Skeletal muscle satellite cell (primary cell): ENCODE results near the gene HEXA.

ENCODE experiments used
- H3K27me3 ChIP-seq: 2 replicates; pipeline ENCODE4 v1.7.0; 2013; ENCODE audit warnings: low read length; ENCODE audit not compliant: control insufficient read depth, insufficient read depth
- H3K36me3 ChIP-seq: 2 replicates; pipeline ENCODE4 v1.7.0; 2013; ENCODE audit warnings: mild to moderate bottlenecking, control low read depth, low read length; ENCODE audit not compliant: insufficient read depth
- H3K4me1 ChIP-seq: 2 replicates; pipeline ENCODE4 v1.7.0; 2013; ENCODE audit warnings: low read length; ENCODE audit not compliant: control insufficient read depth, insufficient read depth
- H3K4me2 ChIP-seq: 2 replicates; pipeline ENCODE4 v1.7.0; 2013; ENCODE audit warnings: mild to moderate bottlenecking, low read length
- H3K4me3 ChIP-seq: 2 replicates; pipeline ENCODE4 v1.7.0; 2013; ENCODE audit warnings: low read length
- H3K9ac ChIP-seq: 2 replicates; pipeline ENCODE4 v1.7.0; 2013; ENCODE audit warnings: mild to moderate bottlenecking, low read depth, low read length, moderate library complexity
- H3K9me3 ChIP-seq: replicated peaks from 2 replicates; pipeline ENCODE4 v1.7.0; 2013; ENCODE audit warnings: mild to moderate bottlenecking, control low read depth, low read length

The HEXA gene

DNA sequence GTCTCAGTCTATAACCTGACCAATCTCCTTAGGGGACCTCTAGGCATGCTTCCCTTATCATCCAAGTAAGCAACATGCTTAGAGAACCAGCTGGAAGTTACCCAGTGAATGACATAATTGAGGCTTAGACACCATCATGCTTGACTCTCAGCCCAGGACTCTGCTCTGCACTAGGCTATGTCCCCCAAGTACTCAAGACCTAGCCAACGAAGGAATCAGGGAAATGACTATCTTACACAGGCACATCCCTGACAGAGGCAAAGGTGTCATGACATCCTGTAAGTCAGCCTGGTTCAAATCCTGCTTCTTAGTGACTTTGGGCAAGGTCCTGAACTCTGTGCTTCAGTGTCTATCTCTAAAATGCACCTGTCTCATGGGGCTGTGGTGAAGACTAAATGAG is 31.2 kb downstream of the HEXA start:
- peaks cover 51% of the 10 kb centered on the region for H3K36me3 ChIP-seq
- no peaks in the 10 kb centered on the region for H3K27me3 ChIP-seq
- H3K4me2 ChIP-seq = no peak overlapping the region
- no peak overlapping the region for H3K4me3 ChIP-seq
- no peaks in the 10 kb centered on the region for H3K9me3 ChIP-seq
- no peak overlapping the region for H3K9ac ChIP-seq
- H3K4me1 ChIP-seq = peaks cover 9% of the 10 kb centered on the region

DNA sequence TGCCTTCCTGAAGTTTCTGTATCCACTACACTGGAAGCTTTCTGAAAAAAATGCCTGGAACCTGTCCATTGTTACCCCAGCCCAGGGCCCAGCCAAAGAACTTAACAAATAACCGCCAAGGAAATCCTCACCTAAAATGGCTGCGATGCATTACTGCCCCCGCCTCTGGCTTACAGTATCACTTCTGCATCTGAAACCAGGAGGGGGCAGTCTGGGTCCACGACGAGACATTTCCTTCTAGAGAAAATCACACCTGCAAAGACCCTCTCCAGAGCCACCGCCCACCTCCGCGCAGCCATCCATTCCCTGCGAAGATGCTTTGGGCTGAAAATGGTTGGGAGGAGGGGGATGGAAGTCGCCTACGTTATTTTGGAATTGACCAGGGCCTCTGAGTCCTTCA is 33.4 kb downstream of the HEXA start:
- Histone ChIP-seq H3K27me3 (no peaks in the 10 kb centered on the region), H3K4me2 (no peak overlapping the region), H3K9me3 (no peaks in the 10 kb centered on the region), H3K9ac (no peak overlapping the region), H3K4me1 (peaks cover 19% of the 10 kb centered on the region), H3K4me3 (no peak overlapping the region), H3K36me3 (peaks cover 34% of the 10 kb centered on the region)

DNA sequence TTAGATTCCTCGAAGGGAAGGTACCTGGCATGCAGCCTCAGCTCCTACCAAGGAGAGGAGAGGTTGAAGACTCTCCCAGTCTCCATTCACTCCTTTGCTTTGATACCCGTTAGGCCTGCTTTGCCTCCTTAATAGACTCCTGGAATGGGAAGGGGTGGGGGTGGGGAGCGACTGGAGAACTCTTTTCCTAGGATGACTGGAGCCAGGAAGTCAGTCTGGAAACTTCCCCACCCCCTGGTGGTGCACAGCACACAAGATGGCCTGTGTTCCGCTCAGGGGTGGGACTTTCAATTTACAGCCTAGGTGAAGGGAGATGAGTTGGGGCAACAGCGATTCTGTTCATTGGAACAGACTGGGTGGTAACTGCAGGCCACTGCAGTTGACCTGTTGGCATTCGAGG is 34.5 kb downstream of the HEXA start:
- peaks cover 19% of the 10 kb centered on the region for H3K4me1 ChIP-seq
- H3K4me3 ChIP-seq = no peak overlapping the region
- H3K36me3 ChIP-seq = peaks cover 24% of the 10 kb centered on the region
- no peaks in the 10 kb centered on the region for H3K27me3 ChIP-seq
- H3K4me2 ChIP-seq = no peak overlapping the region
- no peaks in the 10 kb centered on the region for H3K9me3 ChIP-seq
- H3K9ac ChIP-seq = no peak overlapping the region

DNA sequence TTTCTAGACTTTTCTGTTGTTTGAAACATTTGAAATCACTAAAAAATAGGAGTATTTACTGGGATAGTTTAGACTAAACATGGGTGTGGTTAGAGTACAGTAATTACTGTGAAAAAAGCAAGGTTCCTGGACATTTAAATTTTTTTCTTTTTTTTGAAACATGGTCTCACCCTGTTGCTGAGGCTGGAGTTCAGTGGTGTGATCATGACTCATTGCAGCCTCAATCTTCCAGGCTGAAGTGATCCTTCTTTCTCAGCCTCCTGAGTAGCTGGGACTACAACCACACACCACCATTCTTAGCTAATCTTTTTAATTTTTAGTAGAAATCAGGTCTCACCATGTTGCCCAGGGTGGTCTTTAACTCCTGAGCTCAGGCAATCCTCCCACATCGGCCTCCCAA is 35.4 kb downstream of the HEXA start:
- Histone ChIP-seq H3K9ac (no peak overlapping the region), H3K9me3 (no peaks in the 10 kb centered on the region), H3K27me3 (no peaks in the 10 kb centered on the region), H3K4me2 (peak overlapping the region; percentile 38), H3K4me1 (peaks cover 19% of the 10 kb centered on the region), H3K4me3 (no peak overlapping the region), H3K36me3 (peaks cover 14% of the 10 kb centered on the region)

DNA sequence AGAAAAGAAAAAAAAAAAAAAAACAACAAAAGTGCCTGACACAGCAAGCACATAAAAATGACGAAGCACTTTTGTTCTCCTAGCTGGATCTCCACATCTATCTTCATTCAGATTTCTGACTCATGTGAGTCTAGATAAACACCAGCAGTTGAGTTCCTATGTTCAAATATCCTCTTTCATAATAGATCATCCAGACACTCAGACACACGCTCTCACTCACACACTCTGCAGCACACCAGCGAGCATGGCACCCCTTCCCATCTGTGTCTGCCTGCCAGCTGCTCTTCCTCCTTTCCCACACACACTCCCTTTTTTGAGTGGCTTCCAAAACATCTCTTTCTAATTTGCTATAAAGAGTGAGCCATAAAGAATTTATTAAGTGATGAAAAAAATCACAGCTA is 36.0 kb downstream of the HEXA start:
- Histone ChIP-seq H3K4me1 (peaks cover 19% of the 10 kb centered on the region), H3K9me3 (no peaks in the 10 kb centered on the region), H3K4me2 (peak overlapping the region; percentile 38), H3K4me3 (no peak overlapping the region), H3K27me3 (no peaks in the 10 kb centered on the region), H3K9ac (no peak overlapping the region), H3K36me3 (peaks cover 8% of the 10 kb centered on the region)

DNA sequence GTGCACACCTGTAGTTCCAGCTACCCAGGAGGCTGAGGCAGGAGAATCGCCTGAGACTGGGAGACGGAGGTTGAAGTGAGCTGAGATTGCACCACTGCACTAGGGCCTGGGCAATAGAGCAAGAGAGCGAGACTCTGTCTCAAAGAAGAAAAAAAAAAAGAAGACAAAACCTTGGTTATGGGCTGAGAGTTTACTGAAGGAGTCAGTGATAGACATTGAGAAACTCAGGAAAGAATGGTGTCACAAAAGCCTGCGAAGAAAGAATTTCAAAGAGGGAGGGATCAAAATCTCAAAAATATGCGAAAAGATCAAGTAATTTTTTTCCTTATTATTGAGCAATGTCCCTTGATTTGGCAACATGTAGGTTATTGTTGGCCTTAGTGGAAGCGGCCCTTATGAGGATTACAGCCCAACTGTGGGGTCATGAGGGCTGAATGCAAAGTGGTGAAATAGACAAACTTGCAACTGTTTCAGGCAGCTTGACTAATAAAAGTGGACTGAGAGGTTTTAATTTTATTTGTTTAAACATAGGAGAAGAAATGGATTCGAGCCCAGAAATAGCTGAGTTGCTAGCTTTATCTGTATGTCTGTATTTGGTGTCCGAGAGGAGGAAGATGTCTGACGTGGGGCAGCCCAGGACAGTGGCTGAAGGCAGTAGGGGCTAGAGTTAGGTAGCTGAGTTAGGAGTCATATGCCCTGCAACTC is 37.0 kb downstream of the HEXA start:
- no peak overlapping the region for H3K4me3 ChIP-seq
- peak overlapping the region; percentile 36 for H3K9ac ChIP-seq
- H3K9me3 ChIP-seq = no peaks in the 10 kb centered on the region
- peaks cover 19% of the 10 kb centered on the region for H3K4me1 ChIP-seq
- no peaks in the 10 kb centered on the region for H3K36me3 ChIP-seq
- H3K4me2 ChIP-seq = peak overlapping the region; percentile 28
- no peaks in the 10 kb centered on the region for H3K27me3 ChIP-seq

DNA sequence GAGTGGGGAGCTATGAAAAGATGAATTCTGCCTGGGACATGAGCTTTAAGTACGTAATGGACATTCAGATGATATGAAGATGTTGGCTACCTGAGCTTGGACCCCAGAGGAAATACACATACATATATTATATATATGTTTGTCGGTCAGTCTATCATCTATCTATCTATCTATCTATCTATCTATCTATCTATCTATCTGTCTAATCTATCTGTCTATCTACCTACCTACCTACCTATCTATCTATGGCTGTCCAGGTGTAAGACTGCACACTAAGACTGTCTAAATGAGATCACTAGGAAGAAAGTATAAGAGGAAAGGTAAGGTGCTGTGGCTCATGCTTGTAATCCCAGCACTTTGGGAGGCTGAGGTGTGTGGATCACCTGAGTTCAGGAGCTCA is 37.7 kb downstream of the HEXA start:
- Histone ChIP-seq H3K36me3 (no peaks in the 10 kb centered on the region), H3K4me1 (peaks cover 19% of the 10 kb centered on the region)

DNA sequence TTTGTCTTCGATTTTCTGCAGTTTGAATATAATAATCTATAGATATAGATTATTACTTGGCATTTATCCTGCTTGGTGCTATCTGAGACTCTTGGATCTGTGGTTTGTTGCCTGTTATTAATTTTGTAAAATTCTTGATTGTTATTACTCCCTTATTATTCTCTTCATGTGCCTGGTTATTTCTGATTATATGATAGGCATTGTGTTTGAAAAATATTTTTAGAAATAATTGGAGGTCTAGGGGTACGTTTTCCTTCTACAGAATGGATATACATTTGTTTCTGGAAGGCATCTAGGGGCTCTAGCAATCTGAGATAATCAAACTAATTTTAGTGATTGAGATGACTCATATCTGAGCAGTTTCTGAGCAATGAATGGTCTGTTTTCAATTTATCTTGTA is 41.0 kb downstream of the HEXA start:
- H3K4me1 ChIP-seq = peaks cover 12% of the 10 kb centered on the region
- no peaks in the 10 kb centered on the region for H3K9me3 ChIP-seq
- no peak overlapping the region for H3K9ac ChIP-seq
- no peaks in the 10 kb centered on the region for H3K27me3 ChIP-seq
- no peaks in the 10 kb centered on the region for H3K36me3 ChIP-seq
- no peak overlapping the region for H3K4me3 ChIP-seq
- H3K4me2 ChIP-seq = no peak overlapping the region

More for the DNA sequence above, 37.7 kb downstream of the HEXA start:
- no peak overlapping the region for H3K9ac ChIP-seq
- H3K4me2 ChIP-seq = no peak overlapping the region
- no peak overlapping the region for H3K4me3 ChIP-seq
- H3K27me3 ChIP-seq = no peaks in the 10 kb centered on the region
- H3K9me3 ChIP-seq = no peaks in the 10 kb centered on the region

DNA sequence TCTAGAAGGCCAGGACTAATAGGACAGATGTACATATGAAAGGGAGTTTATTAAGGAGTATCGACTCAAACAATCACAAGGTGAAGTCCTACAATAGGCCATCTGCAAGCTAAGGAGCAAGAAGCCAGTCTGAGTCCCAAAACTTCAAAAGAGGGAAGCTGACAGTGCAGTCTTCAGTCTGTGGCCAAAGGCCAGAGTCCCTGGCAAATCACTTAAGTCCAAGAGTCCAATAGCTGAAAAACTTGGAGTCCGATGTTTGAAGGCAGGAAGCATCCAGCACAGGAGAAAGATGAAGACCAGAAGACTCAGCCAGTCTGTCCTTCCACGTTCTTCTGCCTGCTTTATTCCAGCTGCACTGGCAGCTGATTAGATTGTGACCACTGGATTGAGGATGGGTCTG is 44.8 kb downstream of the HEXA start:
- H3K4me2 ChIP-seq = no peak overlapping the region
- H3K4me3 ChIP-seq = no peak overlapping the region
- no peaks in the 10 kb centered on the region for H3K9me3 ChIP-seq
- peaks cover 3% of the 10 kb centered on the region for H3K36me3 ChIP-seq
- no peak overlapping the region for H3K9ac ChIP-seq
- H3K27me3 ChIP-seq = no peaks in the 10 kb centered on the region
- no peaks in the 10 kb centered on the region for H3K4me1 ChIP-seq

DNA sequence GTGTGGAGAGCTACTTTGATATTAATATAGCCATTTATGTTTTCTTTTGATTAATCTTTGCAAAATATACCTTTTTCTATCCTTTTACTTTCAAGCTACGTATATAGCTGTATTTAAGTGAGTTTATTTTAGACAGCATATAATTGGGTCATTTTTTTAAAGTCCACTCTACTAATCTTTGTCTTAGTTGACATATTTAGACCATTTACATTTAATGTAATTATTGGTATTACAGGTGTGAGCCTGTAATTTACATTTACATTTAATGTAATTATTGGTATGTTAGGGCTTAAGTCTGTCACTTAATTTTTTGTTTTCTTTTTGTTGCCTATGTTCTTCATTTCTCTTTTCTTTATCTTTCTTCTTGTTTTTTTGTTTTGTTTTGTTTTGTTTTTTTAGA is 52.1 kb downstream of the HEXA start:
- Histone ChIP-seq H3K4me1 (peaks cover 6% of the 10 kb centered on the region), H3K4me3 (no peak overlapping the region), H3K9ac (no peak overlapping the region), H3K9me3 (no peaks in the 10 kb centered on the region), H3K27me3 (peaks cover 7% of the 10 kb centered on the region), H3K4me2 (no peak overlapping the region), H3K36me3 (peaks cover 3% of the 10 kb centered on the region)

DNA sequence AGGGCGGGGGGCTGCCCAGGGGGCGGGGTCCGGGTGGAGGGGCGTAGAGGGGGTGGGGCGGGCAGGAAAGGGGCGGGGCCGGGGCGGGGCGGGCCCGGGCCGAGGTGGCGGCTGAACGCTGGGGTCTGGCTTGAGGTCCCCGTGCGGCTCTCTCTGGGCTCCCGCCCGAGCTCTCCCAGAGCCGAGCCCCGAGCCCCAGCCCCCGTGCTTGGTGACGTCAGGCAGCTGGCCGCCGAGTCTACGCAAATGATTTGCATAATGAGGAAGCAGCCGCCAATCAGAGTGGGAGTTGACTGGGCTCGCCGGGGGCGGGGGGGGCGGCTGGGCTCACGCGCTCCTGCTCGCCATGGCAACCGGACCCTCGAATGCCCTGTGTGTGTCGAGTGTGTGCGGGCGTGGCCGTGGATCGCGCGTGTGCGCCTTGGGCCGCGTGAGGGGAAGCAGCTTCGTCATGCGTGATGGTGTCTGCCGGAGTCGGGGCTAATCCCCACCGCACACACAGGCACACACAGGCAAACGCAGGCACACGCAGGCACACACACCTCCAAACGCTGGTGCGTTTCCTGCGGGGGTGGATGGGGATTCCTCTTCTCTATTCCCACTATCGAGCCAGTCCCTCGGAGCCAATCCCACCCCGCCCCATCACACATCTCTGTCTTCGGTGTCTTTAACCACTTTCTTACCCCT is 55.7 kb downstream of the HEXA start, which contains the start of gene CELF6:
TSS of gene CELF6 (minus strand) at position 173 of the 687 bp plus-strand sequence. CDS start 283 bp downstream, outside the sequence.
- no peaks in the 10 kb centered on the region for H3K36me3 ChIP-seq
- no peaks in the 10 kb centered on the region for H3K9me3 ChIP-seq
- H3K4me3 ChIP-seq = peak within 1 kb of the TSS; percentile 76
- peak within 1 kb of the TSS; percentile 49 for H3K9ac ChIP-seq
- H3K4me2 ChIP-seq = peak within 1 kb of the TSS; percentile 99
- peaks cover 6% of the 10 kb centered on the region for H3K4me1 ChIP-seq
- peaks cover 14% of the 10 kb centered on the region for H3K27me3 ChIP-seq
